HEK293 (cell line): ENCODE measurements around the gene ZSCAN1.

ENCODE experiments used
- CTCF ChIA-PET: fragments of 350-600 bp; formaldehyde crosslinking; extraction: SDS; loops from one replicate; lab custom pipeline; 2021; ENCODE audit warnings: antibody characterized with exemption; lab: Yijun Ruan, JAX
- POLR2A ChIA-PET: fragments of 300-600 bp; formaldehyde crosslinking; extraction: SDS; loops from one replicate; lab custom pipeline; 2020; ENCODE audit warnings: antibody characterized with exemption, inconsistent platforms; lab: Yijun Ruan, JAX
- H3K27ac ChIP-seq: fragments of 200-500 bp; sonication (Bioruptor generic); 2 replicates; pipeline ENCODE4 v1.5.1; 2014; ENCODE audit warnings: low read depth, low read length, control low read depth, inconsistent platforms; ENCODE audit errors: extremely low read depth
- H3K36me3 ChIP-seq, 2 experiments: fragments of 200-500 bp in 1 of 2; sonication (Bioruptor generic) in 1 of 2; 1 replicate in 1 of 2; 2 replicates in 1 of 2; pipeline ENCODE4 v1.5.1; 2014 to 2017; ENCODE audit warnings: inconsistent platforms in 2 of 2, low read length in 2 of 2; ENCODE audit not compliant: control insufficient read depth in 2 of 2, insufficient read depth in 1 of 2
- H3K4me1 ChIP-seq: fragments of 200-500 bp; sonication (Bioruptor generic); 2 replicates; pipeline ENCODE4 v1.5.1; 2014; ENCODE audit warnings: mild to moderate bottlenecking, low read length, inconsistent platforms; ENCODE audit not compliant: control insufficient read depth, insufficient read depth
- H3K4me3 ChIP-seq: 2 replicates; pipeline ENCODE4 v1.5.1; 2011; ENCODE audit warnings: low read depth, mild to moderate bottlenecking, control low read depth, low read length, moderate library complexity
- H3K9me3 ChIP-seq: fragments of 200-500 bp; sonication (Bioruptor generic); 2 replicates; pipeline ENCODE4 v1.5.1; 2014; ENCODE audit warnings: low read depth, low read length, inconsistent platforms; ENCODE audit not compliant: control insufficient read depth, insufficient read depth
- HOXC10 ChIP-seq: sonication (generic); formaldehyde crosslinking; IDR thresholded peaks from 2 replicates; pipeline ENCODE4 v1.8.1; 2023; ENCODE audit warnings: mild to moderate bottlenecking, missing genetic modification reagents
- OVOL3 ChIP-seq: fragments of 450-650 bp; formaldehyde crosslinking; IDR thresholded peaks from 2 replicates; pipeline ENCODE4 v1.5.1; 2016; ENCODE audit warnings: missing biosample characterization, missing genetic modification characterization
- SCRT2 ChIP-seq: fragments of 450-650 bp; formaldehyde crosslinking; IDR thresholded peaks from 2 replicates; pipeline ENCODE4 v1.5.1; 2016; ENCODE audit warnings: missing biosample characterization, missing genetic modification characterization
- WT1 ChIP-seq: fragments of 450-650 bp; formaldehyde crosslinking; IDR thresholded peaks from 2 replicates; pipeline ENCODE4 v1.5.1; 2016; ENCODE audit warnings: missing biosample characterization, missing genetic modification characterization
- ZBTB48 ChIP-seq: fragments of 450-650 bp; formaldehyde crosslinking; IDR thresholded peaks from 2 replicates; pipeline ENCODE4 v1.5.1; 2016; ENCODE audit warnings: missing biosample characterization, missing genetic modification characterization
- ZNF140 ChIP-seq: fragments of 450-650 bp; formaldehyde crosslinking; IDR thresholded peaks from 2 replicates; pipeline ENCODE4 v1.5.1; 2016; ENCODE audit warnings: missing biosample characterization, missing genetic modification characterization
- ZNF350 ChIP-seq: fragments of 450-650 bp; formaldehyde crosslinking; IDR thresholded peaks from 2 replicates; pipeline ENCODE4 v1.5.0; 2017; ENCODE audit warnings: missing biosample characterization, mild to moderate bottlenecking, missing genetic modification characterization
- ZNF394 ChIP-seq: fragments of 450-650 bp; formaldehyde crosslinking; IDR thresholded peaks from 2 replicates; pipeline ENCODE4 v1.5.1; 2016; ENCODE audit warnings: missing biosample characterization, missing genetic modification characterization, mild to moderate bottlenecking, moderate library complexity, borderline replicate concordance
- ZNF48 ChIP-seq: fragments of 450-650 bp; formaldehyde crosslinking; IDR thresholded peaks from 2 replicates; pipeline ENCODE4 v1.5.1; 2016; ENCODE audit warnings: missing biosample characterization, missing genetic modification characterization
- ZNF521 ChIP-seq: fragments of 450-650 bp; formaldehyde crosslinking; IDR thresholded peaks from 2 replicates; pipeline ENCODE4 v1.5.1; 2017; ENCODE audit warnings: missing biosample characterization, mild to moderate bottlenecking, missing genetic modification characterization
- ZNF549 ChIP-seq: fragments of 450-650 bp; IDR thresholded peaks from 2 replicates; pipeline ENCODE4 v1.5.1; 2018; ENCODE audit warnings: missing biosample characterization, missing genetic modification characterization, mild to moderate bottlenecking, inconsistent platforms, moderate library complexity
- ZNF610 ChIP-seq: fragments of 450-650 bp; formaldehyde crosslinking; IDR thresholded peaks from 2 replicates; pipeline ENCODE4 v1.5.1; 2016; ENCODE audit warnings: missing biosample characterization, missing genetic modification characterization, borderline replicate concordance
- ZNF76 ChIP-seq: fragments of 450-650 bp; formaldehyde crosslinking; IDR thresholded peaks from 2 replicates; pipeline ENCODE4; 2016; ENCODE audit warnings: low read depth, missing biosample characterization, missing genetic modification characterization, borderline replicate concordance
- ZNF791 ChIP-seq: fragments of 450-650 bp; formaldehyde crosslinking; IDR thresholded peaks from 2 replicates; pipeline ENCODE4 v1.5.1; 2016; ENCODE audit warnings: missing biosample characterization, missing genetic modification characterization
- ZNF792 ChIP-seq: fragments of 450-650 bp; formaldehyde crosslinking; IDR thresholded peaks from 2 replicates; pipeline ENCODE4 v1.5.1; 2016; ENCODE audit warnings: missing biosample characterization, missing genetic modification characterization
- ZNF843 ChIP-seq: fragments of 450-650 bp; formaldehyde crosslinking; IDR thresholded peaks from 2 replicates; pipeline ENCODE4 v1.5.1; 2016; ENCODE audit warnings: missing biosample characterization, missing genetic modification characterization
- TF ChIP-seq, protein P1 (sequence below): fragments of 450-650 bp; formaldehyde crosslinking; IDR thresholded peaks from 2 replicates; pipeline ENCODE4 v1.5.1; 2016; ENCODE audit warnings: missing biosample characterization, missing genetic modification characterization
- TF ChIP-seq, protein P2 (sequence below): fragments of 450-650 bp; formaldehyde crosslinking; IDR thresholded peaks from 2 replicates; pipeline ENCODE4 v1.5.1; 2016; ENCODE audit warnings: missing biosample characterization, missing genetic modification characterization
- TF ChIP-seq, protein P3 (sequence below): fragments of 450-650 bp; formaldehyde crosslinking; IDR thresholded peaks from 2 replicates; pipeline ENCODE4 v1.5.1; 2016; ENCODE audit warnings: missing biosample characterization, missing genetic modification characterization

The ZSCAN1 gene

DNA sequence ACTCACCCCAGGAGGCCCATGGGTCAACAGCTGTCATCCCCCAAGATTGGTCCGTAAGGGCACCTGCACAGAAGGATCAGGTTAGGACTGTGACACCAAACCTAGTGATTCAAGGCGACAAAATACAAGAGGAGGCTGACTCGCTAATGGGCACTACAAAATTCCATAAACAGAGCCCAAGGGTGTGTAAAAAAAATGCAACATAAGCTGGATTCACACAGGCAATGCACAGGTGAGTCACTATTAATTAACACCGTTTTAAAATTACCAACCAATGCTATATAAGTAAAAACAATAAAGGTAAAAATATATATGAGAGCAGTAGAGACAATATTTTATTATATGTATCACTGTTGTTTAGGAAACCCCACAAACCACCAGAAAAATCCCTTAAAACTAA is 33.1 kb upstream of the ZSCAN1 start:
- Histone ChIP-seq H3K9me3 (peaks cover 16% of the 10 kb centered on the region), H3K4me3 (no peak overlapping the region), H3K36me3 (peaks cover 39 to 76% of the 10 kb centered on the region in 2 experiments), H3K4me1 (peaks cover 4% of the 10 kb centered on the region), H3K27ac (no peak overlapping the region)
- ChIA-PET POLR2A (no interaction called here), CTCF (no interaction called here)
- no peak for TF ChIP-seq ZNF521 (tag by site-specific recombination)
- TF ChIP-seq ZNF350, result no peak
- TF ChIP-seq HOXC10 (CRISPR knock-in tag), result 0 out of 2 replicates have a peak, but pooled peaks have one; percentile 15

DNA sequence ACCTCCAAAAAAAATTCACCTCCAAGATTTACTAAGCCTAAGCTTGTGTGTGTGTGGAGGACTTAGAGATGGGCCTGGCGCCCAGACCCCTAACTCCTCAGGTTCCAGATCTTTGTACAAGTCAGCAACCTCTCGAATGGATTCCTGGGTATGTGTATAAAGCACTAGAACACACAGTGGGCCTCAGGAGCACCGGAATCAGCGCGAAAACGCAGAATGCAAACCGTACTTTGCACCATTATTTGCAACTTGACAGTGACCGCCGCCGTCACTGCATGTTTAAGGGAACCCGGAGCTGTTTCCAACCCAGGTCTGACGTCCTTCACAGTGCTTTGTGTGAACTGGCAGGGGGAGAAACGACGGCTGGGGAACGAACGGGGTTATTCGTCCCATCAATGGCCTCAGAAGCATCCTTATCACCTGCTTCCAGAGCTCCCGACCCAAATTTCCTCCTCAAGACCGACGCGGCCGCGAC is 31.9 kb upstream of the ZSCAN1 start:
- Histone ChIP-seq H3K9me3 (peaks cover 16% of the 10 kb centered on the region), H3K36me3 (peaks cover 43 to 75% of the 10 kb centered on the region in 2 experiments), H3K4me3 (peak overlapping the region; percentile 99), H3K27ac (peak overlapping the region; percentile 83), H3K4me1 (peaks cover 4% of the 10 kb centered on the region)
- ChIA-PET POLR2A (interaction anchor here (0.5 to 2.0 kb wide), 12 partner anchors 10 to 518 kb away, joined by 3 to 12 read pairs (median 4); partner anchors contain the start of genes ZBTB45, ZNF135, ZNF274 and ZNF552), CTCF (interaction anchor here (0.6 to 1.1 kb wide), 4 partner anchors 15 to 517 kb away, joined by 3 to 4 read pairs (median 3); no protein-coding TSS in a partner anchor)
- TF ChIP-seq, protein P1, sequence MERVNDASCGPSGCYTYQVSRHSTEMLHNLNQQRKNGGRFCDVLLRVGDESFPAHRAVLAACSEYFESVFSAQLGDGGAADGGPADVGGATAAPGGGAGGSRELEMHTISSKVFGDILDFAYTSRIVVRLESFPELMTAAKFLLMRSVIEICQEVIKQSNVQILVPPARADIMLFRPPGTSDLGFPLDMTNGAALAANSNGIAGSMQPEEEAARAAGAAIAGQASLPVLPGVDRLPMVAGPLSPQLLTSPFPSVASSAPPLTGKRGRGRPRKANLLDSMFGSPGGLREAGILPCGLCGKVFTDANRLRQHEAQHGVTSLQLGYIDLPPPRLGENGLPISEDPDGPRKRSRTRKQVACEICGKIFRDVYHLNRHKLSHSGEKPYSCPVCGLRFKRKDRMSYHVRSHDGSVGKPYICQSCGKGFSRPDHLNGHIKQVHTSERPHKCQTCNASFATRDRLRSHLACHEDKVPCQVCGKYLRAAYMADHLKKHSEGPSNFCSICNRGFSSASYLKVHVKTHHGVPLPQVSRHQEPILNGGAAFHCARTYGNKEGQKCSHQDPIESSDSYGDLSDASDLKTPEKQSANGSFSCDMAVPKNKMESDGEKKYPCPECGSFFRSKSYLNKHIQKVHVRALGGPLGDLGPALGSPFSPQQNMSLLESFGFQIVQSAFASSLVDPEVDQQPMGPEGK (tag by site-specific recombination), result no peak
- TF ChIP-seq ZBTB48 (tag by site-specific recombination) (peak; percentile 49; the same call in 1 of the 2 replicates), WT1 (no peak), ZNF140 (no peak)
- TF ChIP-seq, protein P2, sequence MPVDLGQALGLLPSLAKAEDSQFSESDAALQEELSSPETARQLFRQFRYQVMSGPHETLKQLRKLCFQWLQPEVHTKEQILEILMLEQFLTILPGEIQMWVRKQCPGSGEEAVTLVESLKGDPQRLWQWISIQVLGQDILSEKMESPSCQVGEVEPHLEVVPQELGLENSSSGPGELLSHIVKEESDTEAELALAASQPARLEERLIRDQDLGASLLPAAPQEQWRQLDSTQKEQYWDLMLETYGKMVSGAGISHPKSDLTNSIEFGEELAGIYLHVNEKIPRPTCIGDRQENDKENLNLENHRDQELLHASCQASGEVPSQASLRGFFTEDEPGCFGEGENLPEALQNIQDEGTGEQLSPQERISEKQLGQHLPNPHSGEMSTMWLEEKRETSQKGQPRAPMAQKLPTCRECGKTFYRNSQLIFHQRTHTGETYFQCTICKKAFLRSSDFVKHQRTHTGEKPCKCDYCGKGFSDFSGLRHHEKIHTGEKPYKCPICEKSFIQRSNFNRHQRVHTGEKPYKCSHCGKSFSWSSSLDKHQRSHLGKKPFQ, result 0 out of 2 replicates have a peak, but pooled peaks have one; percentile 56

DNA sequence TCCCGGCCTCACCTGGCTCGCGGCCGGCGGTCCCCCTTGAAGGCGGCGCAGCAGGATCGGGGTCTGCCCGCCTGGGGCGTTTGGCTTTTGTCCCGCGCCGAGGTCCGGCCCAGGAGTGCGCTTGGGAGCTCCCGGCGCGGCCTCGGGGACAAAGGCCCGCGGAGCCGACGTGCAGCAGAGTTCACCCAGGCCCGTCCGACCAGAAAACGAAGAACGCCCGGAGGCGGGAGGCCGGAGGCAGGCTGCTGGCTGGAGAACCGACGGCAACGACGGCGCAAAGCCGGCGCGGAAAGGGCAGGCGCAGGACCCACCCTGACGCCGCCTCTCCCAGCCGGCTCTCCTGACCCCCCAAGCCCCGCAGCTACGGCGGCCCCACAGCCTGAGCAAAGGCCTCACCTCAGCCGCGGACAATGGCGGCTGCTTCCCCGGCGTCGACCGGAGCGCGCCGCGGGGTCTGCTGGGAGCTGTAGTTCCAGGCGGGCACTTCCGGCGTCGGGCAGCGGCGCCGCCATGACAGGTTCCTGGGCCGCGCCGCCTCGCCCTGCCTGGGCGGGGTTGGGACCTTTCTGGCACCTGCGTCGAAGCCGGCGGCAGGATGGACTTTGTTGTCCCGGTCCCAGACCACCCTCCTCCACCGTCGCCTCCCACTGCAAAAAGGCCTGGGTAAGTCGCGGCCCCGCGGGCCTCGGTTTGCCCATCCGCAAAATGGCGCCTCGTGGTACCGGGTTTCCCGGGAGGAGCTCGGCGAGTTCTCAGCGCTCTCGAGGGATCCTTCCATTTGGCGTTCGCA is 31.2 kb upstream of the ZSCAN1 start, which contains the start of gene ZNF606:
TSS of gene ZNF606 (minus strand) at position 437 of the 790 bp plus-strand sequence. CDS start 1,501 bp downstream, outside the sequence.
- POLR2A ChIA-PET, result interaction anchor here (0.5 to 2.0 kb wide), 20 partner anchors 8 to 613 kb away, joined by 3 to 12 read pairs (median 3); partner anchors contain the start of genes ZBTB45, ZNF135, ZNF274 and ZNF417
- Histone ChIP-seq H3K9me3 (peaks cover 16% of the 10 kb centered on the region), H3K36me3 (peaks cover 41 to 72% of the 10 kb centered on the region in 2 experiments), H3K27ac (peak within 1 kb of the TSS; percentile 83), H3K4me1 (peaks cover 4% of the 10 kb centered on the region), H3K4me3 (peak within 1 kb of the TSS; percentile 99)
- CTCF ChIA-PET, result interaction anchor here (0.7 to 0.9 kb wide), 4 partner anchors 15 to 635 kb away, joined by 3 to 5 read pairs (median 4); no protein-coding TSS in a partner anchor
- TF ChIP-seq ZNF610 (tag by site-specific recombination), result peak; percentile 60; the same call in 1 of the 2 replicates
- no peak for TF ChIP-seq ZNF48 (tag by site-specific recombination)
- TF ChIP-seq ZNF140, result no peak
- TF ChIP-seq SCRT2, result peak; percentile 15; the same call in 1 of the 2 replicates
- TF ChIP-seq ZNF394, result 0 out of 2 replicates have a peak, but pooled peaks have one; percentile 39
- TF ChIP-seq ZNF76, result peak; percentile 95
- TF ChIP-seq ZNF791 (tag by site-specific recombination), result no peak
- TF ChIP-seq ZNF792 (tag by site-specific recombination), result no peak
- 0 out of 2 replicates have a peak, but pooled peaks have one; percentile 36 for TF ChIP-seq OVOL3 (tag by site-specific recombination)
- TF ChIP-seq ZNF549 (tag by site-specific recombination), result no peak
- TF ChIP-seq, protein P3, sequence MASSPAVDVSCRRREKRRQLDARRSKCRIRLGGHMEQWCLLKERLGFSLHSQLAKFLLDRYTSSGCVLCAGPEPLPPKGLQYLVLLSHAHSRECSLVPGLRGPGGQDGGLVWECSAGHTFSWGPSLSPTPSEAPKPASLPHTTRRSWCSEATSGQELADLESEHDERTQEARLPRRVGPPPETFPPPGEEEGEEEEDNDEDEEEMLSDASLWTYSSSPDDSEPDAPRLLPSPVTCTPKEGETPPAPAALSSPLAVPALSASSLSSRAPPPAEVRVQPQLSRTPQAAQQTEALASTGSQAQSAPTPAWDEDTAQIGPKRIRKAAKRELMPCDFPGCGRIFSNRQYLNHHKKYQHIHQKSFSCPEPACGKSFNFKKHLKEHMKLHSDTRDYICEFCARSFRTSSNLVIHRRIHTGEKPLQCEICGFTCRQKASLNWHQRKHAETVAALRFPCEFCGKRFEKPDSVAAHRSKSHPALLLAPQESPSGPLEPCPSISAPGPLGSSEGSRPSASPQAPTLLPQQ (tag by site-specific recombination), result peak; percentile 89
- TF ChIP-seq ZNF843 (tag by site-specific recombination), result 0 out of 2 replicates have a peak, but pooled peaks have one; percentile 34
